AG10803 (cell line): ENCODE measurements around the gene DIAPH2.

ENCODE experiments used
- DNase-seq: peaks from one replicate; pipeline ENCODE4 v3.0.0; 2010; ENCODE audit warnings: low read depth
- H3K4me3 ChIP-seq: 2 replicates; pipeline ENCODE4 v1.5.1; 2011; ENCODE audit warnings: mild to moderate bottlenecking, low read length, control low read depth
- TF ChIP-seq, protein P1 (sequence below): conservative IDR thresholded peaks from 2 replicates; pipeline ENCODE4 v1.5.1; 2011; ENCODE audit warnings: mild to moderate bottlenecking, low read length, control low read depth, inconsistent platforms

The DIAPH2 gene

DNA sequence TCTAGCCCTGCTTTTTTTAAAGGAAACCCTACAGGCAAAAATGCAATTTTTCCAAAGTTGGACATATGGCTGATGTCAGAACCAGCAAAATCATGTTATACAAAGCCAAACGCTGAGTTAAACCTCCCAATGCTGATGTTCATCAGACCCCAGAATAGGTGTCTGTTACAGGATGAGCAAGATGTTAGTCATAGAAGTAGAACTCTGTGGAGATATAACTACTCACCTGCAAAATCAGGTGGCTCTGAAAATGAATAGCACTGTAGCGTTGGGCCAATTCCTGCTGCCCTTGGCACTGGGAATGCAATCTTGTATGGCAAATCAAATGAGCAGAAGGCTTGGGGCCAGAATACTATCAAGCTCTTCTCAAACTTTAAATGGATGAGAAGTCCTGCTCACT lies 833.1 kb downstream of the DIAPH2 start:
- DNase-seq = no peak
- TF ChIP-seq, protein P1, sequence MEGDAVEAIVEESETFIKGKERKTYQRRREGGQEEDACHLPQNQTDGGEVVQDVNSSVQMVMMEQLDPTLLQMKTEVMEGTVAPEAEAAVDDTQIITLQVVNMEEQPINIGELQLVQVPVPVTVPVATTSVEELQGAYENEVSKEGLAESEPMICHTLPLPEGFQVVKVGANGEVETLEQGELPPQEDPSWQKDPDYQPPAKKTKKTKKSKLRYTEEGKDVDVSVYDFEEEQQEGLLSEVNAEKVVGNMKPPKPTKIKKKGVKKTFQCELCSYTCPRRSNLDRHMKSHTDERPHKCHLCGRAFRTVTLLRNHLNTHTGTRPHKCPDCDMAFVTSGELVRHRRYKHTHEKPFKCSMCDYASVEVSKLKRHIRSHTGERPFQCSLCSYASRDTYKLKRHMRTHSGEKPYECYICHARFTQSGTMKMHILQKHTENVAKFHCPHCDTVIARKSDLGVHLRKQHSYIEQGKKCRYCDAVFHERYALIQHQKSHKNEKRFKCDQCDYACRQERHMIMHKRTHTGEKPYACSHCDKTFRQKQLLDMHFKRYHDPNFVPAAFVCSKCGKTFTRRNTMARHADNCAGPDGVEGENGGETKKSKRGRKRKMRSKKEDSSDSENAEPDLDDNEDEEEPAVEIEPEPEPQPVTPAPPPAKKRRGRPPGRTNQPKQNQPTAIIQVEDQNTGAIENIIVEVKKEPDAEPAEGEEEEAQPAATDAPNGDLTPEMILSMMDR = no peak
- no peak overlapping the region for H3K4me3 ChIP-seq

DNA sequence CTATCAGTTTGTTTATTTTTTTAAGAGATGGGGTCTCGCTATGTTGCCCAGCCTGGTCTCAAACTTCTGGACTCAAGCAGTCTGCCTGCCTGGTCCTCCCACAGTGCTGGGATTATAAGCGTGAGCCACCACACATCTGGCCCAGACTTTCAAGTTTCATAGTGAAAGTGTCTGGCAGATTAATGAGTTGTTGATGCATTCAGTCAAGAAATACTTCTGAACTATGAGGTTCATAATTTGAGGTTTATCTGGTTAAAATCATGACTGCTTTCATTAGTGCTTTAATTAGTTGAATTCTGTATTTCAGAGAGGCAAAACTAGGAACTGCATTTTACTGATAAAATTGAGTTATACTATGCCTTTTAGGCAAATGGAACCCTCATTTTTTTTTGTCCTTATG lies 837.7 kb downstream of the DIAPH2 start:
- H3K4me3 ChIP-seq = no peak overlapping the region
- no peak for DNase-seq
- TF ChIP-seq, protein P1 = no peak

DNA sequence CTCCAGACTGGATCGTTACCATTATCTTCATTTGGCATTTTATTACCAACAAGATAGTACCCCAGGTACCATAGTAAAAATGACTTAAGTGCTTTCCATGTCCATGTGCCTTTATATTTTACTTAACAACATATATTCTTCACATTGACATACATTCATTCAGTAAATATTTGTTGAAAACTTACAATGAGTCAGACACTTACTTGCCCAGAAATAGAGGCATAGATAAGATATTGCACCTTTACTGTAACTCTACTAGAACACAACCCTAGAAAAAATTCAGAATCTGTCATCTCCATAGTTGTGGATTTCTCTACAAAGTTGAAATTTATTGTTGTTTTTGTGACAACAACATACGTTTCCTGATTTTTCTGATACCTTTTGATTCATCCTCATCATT lies 839.7 kb downstream of the DIAPH2 start:
- TF ChIP-seq, protein P1 = no peak
- DNase-seq = no peak
- no peak overlapping the region for H3K4me3 ChIP-seq

DNA sequence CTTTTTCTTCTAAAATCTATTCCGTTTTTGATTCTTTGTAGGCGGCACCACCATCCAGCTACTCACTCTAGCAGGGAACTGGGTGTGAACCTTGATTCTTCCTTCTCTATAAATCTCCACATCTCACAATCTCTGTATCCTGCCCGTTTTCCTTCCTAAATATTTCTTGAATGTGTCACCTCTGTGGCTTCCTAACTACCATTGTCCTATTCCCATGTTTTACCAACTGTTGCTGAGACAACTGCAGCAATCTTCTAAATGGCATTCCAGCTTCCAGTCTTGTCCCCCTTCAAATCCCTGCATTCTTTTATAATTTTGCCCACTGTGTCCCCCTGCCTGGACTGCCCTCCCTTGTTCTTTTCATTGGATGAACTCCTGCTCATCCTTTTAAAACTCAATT lies 840.4 kb downstream of the DIAPH2 start:
- H3K4me3 ChIP-seq = no peak overlapping the region
- DNase-seq = peak; percentile 30
- TF ChIP-seq, protein P1 = no peak

DNA sequence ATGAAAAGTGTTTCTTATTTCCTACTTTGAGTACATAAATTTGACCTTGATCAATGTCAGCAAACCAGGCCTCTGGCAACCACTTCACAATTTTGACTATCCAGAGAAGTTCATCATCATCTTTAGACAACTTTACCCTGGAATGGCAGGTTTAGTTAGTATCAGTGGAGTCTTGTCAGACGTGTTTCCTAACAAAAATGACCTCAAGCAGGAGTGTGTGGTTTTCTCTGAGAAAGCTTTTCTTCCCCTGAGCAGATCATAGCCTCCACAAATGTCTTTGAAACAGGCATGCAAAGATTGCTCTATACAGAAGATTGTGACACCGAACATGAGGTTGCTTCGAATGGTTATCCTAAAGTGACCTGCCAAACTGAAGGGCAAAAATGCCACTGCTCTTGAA lies 841.3 kb downstream of the DIAPH2 start:
- no peak for DNase-seq
- no peak overlapping the region for H3K4me3 ChIP-seq
- TF ChIP-seq, protein P1 = no peak

DNA sequence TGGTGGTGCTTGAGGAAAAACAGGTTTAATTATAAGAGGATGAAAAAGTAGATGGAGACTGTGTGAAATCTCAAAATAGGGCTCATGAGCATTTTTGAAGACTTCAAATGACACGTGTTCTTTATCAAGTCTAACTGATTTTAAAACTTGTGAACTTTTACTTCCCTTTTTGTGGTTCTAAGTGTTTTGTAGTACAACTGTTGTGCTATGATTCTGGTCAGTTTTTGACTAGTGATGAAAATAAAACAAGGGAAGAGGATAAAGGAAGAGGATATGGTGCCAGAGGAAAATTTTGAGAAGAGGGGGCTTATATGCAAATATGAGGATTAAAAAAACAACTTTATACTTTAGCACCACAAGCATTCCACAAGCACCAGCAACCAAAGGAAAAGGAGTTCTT lies 843.1 kb downstream of the DIAPH2 start:
- DNase-seq = no peak
- TF ChIP-seq, protein P1 = no peak
- no peak overlapping the region for H3K4me3 ChIP-seq

DNA sequence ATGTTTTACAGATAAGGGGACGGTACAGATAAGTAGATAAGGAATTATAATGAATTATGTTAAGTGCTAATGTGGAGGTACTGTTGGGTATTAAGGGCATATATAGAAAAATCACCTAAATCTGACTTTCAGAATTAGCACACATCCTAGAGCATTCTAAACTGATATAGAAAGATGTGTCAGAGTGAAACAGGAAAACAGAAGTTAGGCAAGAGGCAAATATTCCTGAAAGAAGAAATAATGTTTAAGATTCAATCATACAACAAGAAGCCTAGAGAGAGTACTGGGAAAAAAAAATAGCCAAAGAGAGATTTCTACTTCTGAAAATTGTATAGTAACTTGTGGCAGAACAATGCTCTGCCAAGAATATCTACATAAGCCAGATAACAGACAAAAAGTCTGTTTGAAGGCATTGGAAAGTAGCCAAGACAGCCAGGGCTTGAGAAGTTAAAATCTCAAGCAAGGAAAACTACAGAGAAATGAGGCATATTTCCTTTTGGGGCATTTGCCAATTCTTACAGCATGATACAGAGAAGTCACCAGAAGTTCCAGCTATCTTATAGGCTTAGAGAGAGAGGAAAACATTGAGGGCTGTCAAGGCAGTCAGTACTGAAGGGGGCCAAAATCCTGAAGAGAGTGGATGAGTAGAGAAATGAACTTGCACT lies 845.0 kb downstream of the DIAPH2 start:
- DNase-seq = no peak
- TF ChIP-seq, protein P1 = no peak
- no peak overlapping the region for H3K4me3 ChIP-seq
